ENCODE results near the gene ABHD12.

DNA sequence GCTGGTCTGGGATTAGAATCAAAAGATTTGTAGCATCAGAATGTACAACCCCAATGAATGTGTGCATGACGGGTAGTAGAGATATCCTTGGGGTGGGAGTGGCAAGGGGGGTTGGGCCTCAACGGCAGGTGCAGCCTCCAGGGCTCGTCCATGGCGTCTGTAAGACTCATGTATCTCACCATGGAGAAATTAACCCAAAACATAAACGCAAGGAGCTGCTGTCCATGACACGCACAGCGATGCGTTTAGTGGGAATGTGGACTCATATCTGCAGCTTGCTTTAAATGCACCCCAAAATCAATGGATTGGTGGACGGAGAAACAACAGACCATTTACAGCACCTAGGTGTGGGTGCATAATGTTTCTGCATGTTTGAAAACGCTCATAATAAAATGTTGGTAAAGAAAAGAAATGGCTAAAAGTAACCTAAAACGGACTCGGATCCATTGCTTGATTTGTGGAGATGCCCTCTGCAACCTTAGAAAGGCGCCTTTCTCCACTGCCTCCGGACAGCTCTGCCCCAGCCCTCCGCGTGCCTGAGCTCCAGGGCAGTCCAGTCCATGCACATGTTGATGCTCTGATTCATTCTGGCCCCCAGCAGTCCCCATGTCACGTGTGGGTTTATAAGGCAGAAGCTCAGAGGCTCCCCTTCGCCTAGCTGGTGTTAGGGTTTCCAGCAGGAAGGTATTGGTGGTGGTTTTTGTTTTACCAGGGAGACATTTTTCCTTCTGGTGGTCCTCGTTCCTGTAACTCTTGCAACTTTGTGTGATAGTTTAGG is 118.2 kb downstream of the ABHD12 start:
- TF ChIP-seq, protein P1, sequence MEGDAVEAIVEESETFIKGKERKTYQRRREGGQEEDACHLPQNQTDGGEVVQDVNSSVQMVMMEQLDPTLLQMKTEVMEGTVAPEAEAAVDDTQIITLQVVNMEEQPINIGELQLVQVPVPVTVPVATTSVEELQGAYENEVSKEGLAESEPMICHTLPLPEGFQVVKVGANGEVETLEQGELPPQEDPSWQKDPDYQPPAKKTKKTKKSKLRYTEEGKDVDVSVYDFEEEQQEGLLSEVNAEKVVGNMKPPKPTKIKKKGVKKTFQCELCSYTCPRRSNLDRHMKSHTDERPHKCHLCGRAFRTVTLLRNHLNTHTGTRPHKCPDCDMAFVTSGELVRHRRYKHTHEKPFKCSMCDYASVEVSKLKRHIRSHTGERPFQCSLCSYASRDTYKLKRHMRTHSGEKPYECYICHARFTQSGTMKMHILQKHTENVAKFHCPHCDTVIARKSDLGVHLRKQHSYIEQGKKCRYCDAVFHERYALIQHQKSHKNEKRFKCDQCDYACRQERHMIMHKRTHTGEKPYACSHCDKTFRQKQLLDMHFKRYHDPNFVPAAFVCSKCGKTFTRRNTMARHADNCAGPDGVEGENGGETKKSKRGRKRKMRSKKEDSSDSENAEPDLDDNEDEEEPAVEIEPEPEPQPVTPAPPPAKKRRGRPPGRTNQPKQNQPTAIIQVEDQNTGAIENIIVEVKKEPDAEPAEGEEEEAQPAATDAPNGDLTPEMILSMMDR (conservative IDR thresholded peaks at IDR 0.05; ENCODE audit: low read depth, low read length), result no peak
- TF ChIP-seq EZH2 (IDR thresholded peaks at IDR 0.05; ENCODE audit: low read length, unreplicated experiment), result no peak

Measured in PC-3 (cell line).